Activated CD8-positive, alpha-beta T cell treated with anti-CD3 and anti-CD28 coated beads for 36 hours (primary cell): ENCODE measurements around the gene ZFR. TPM values are rescaled to one million over a fixed set of nuclear protein-coding genes. Genes with fewer than 3 reads are reported as not detected.
"Not testable (repeated sequence)": the region's sequence is repeated elsewhere in the genome, so short reads cannot be mapped to it uniquely, and the experiment has no call there.

Experiments used
- ATAC-seq: fragments of 200-7000 bp; cut with Tn5 transposase; one replicate; pipeline ENCODE4 v1.10.0; 2021; ENCODE audit warnings: mild to moderate bottlenecking, moderate library complexity
- CTCF ChIA-PET: fragments of 350-600 bp; sonication (Branson Sonifier 250); formaldehyde crosslinking; loops from one replicate; lab custom pipeline; 2021; ENCODE audit warnings: antibody characterized with exemption; lab: Charles Lee
- POLR2A ChIA-PET: fragments of 350-600 bp; sonication (Branson Sonifier 250); formaldehyde crosslinking; loops from one replicate; lab custom pipeline; 2021; ENCODE audit warnings: antibody characterized with exemption; lab: Charles Lee
- DNase-seq: peaks from one replicate; pipeline ENCODE4 v3.0.0-alpha.2; 2020
- H3K27ac Mint-ChIP-seq: one replicate; pipeline ENCODE4 v1.8.0; 2021; ENCODE audit warnings: mild to moderate bottlenecking, mixed read lengths
- H3K27me3 Mint-ChIP-seq: one replicate; pipeline ENCODE4 v1.8.0; 2021; ENCODE audit warnings: mixed read lengths
- H3K36me3 Mint-ChIP-seq: one replicate; pipeline ENCODE4 v1.8.0; 2021; ENCODE audit warnings: low read depth, mixed read lengths
- H3K4me1 Mint-ChIP-seq: one replicate; pipeline ENCODE4 v1.8.0; 2021; ENCODE audit warnings: low read depth, mixed read lengths
- H3K4me3 Mint-ChIP-seq: one replicate; pipeline ENCODE4 v1.8.0; 2021; ENCODE audit warnings: mild to moderate bottlenecking, moderate library complexity, mixed read lengths
- H3K9me3 Mint-ChIP-seq: one replicate; pipeline ENCODE4 v1.8.0; 2021; ENCODE audit warnings: mixed read lengths
- CTCF ChIP-seq: fragments of 200-600 bp; IDR thresholded peaks from one replicate; pipeline ENCODE4 v1.8.0; 2022; ENCODE audit warnings: antibody characterized with exemption, mild to moderate bottlenecking
- intact Hi-C: fragments of 100-400 bp; cut with micrococcal nuclease; formaldehyde crosslinking; loops from one replicate; pipeline ENCODE4 v1.10.0; 2022
- total RNA-seq, 2 experiments: library from RNA; stranded (reverse); gene quantifications; one replicate each; pipeline ENCODE4 v1.2.3, GENCODE V29; 2021

Gene ZFR
- total RNA-seq, 2 experiments from 2014 or later: 56.8 to 59.2 TPM

DNA sequence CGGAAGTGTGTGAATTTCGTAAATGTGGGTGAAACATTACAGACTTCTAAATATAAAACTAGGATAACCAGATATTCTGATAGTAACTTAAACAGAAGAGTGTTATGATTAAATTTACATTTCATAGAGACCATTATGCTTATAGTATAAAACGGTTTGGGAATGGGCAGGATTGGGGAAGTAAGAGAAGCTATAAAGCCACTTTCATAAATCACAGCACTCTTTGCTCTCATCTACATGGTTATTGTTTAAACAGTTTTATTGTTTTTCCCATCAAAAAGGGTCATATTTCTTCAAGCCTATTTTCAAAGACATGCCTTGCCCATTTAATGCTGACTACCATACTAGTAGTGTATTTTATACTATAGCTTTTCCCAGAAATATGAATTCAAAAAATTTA lies 9.2 kb downstream of the ZFR start:
- H3K36me3 Mint-ChIP-seq: peaks cover 18% of the 10 kb centered on the region

GRCh38 chr5:32434221-32434620 lies 10.3 kb downstream of the ZFR start:
- H3K4me1 Mint-ChIP-seq: peaks cover 60% of the 10 kb centered on the region
- no peaks in the 10 kb centered on the region for H3K9me3 Mint-ChIP-seq
- ATAC-seq: no peak
- DNase-seq: no peak
- intact Hi-C loops: no loop called here
- ChIA-PET POLR2A (interaction anchor here (0.6 to 1.0 kb wide), 2 partner anchors 11 to 149 kb away, joined by 4 to 5 read pairs; partner anchors contain the start of gene ZFR), CTCF (interaction anchor here (1.3 kb wide), 1 partner anchor 156 kb away, joined by 3 read pairs; no protein-coding TSS in a partner anchor)
- no peak overlapping the region for H3K27ac Mint-ChIP-seq
- no peaks in the 10 kb centered on the region for H3K27me3 Mint-ChIP-seq
- H3K36me3 Mint-ChIP-seq: peaks cover 27% of the 10 kb centered on the region
- TF ChIP-seq CTCF: no peak
- H3K4me3 Mint-ChIP-seq: no peak overlapping the region

More for the DNA sequence above, 9.2 kb downstream of the ZFR start:
- DNase-seq: no peak
- ChIA-PET POLR2A (interaction anchor here (0.9 kb wide), 1 partner anchor 15 kb away, joined by 3 read pairs; no protein-coding TSS in a partner anchor), CTCF (interaction anchor here (1.3 kb wide), 1 partner anchor 54 kb away, joined by 4 read pairs; no protein-coding TSS in a partner anchor)
- intact Hi-C loops: no loop called here
- no peak overlapping the region for H3K27ac Mint-ChIP-seq
- H3K4me1 Mint-ChIP-seq: peaks cover 60% of the 10 kb centered on the region
- no peak for TF ChIP-seq CTCF
- H3K9me3 Mint-ChIP-seq: no peaks in the 10 kb centered on the region
- H3K27me3 Mint-ChIP-seq: no peaks in the 10 kb centered on the region
- no peak overlapping the region for H3K4me3 Mint-ChIP-seq
- no peak for ATAC-seq

- TF ChIP-seq CTCF: no peak
- H3K36me3 Mint-ChIP-seq: peaks cover 40% of the 10 kb centered on the region
- ChIA-PET POLR2A (interaction anchor here (1.0 kb wide), 1 partner anchor 152 kb away, joined by 3 read pairs; no protein-coding TSS in a partner anchor), CTCF (interaction anchor here (0.8 kb wide), 1 partner anchor 151 kb away, joined by 3 read pairs; no protein-coding TSS in a partner anchor)
- ATAC-seq (no peak), DNase-seq (no peak)
- peaks cover 1% of the 10 kb centered on the region for H3K9me3 Mint-ChIP-seq
- no peaks in the 10 kb centered on the region for H3K27me3 Mint-ChIP-seq
- H3K27ac Mint-ChIP-seq: no peak overlapping the region
- peaks cover 59% of the 10 kb centered on the region for H3K4me1 Mint-ChIP-seq
- no peak overlapping the region for H3K4me3 Mint-ChIP-seq
- intact Hi-C loops: no loop called here
Observed at GRCh38 chr5:32432633-32433032, 11.9 kb downstream of the ZFR start.

DNA sequence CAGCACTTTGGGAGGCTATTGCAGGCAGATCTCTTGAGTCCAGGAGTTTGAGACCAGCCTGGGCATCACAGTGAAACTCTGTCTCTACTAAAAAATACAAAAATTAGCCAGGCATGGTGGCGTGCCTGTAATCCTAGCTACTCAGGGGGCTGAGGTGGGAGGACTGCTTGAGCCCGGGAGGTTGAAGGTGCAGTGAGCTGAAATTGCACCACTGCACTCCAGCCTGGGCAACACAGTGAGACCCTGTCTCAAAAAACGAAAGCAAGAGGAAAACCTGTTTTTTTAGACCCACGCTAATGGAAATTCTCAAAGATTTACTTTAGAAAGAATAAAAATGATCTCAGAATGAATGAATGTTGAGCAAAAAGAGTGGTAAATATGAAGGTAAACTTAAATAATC lies 13.7 kb downstream of the ZFR start:
- POLR2A ChIA-PET: interaction anchor here (1.5 kb wide), 1 partner anchor 11 kb away, joined by 4 read pairs; no protein-coding TSS in a partner anchor
- ATAC-seq, H3K4me3 Mint-ChIP-seq, H3K27me3 Mint-ChIP-seq, intact Hi-C loops, DNase-seq, H3K9me3 Mint-ChIP-seq: not testable (repeated sequence)
- CTCF ChIA-PET: interaction anchor here (1.5 kb wide), 1 partner anchor 159 kb away, joined by 4 read pairs; no protein-coding TSS in a partner anchor
- Mint-ChIP-seq H3K27ac (peak overlapping the region; percentile 38), H3K36me3 (peaks cover 55% of the 10 kb centered on the region), H3K4me1 (peaks cover 56% of the 10 kb centered on the region)

GRCh38 chr5:32428426-32428825 lies 16.1 kb downstream of the ZFR start:
- POLR2A ChIA-PET: interaction anchor here (1.2 kb wide), 1 partner anchor 16 kb away, joined by 3 read pairs; the partner anchor contains the start of gene ZFR
- TF ChIP-seq CTCF: no peak
- ATAC-seq (no peak), DNase-seq (no peak)
- Mint-ChIP-seq H3K4me1 (peaks cover 53% of the 10 kb centered on the region), H3K27ac (no peak overlapping the region), H3K9me3 (peaks cover 9% of the 10 kb centered on the region), H3K4me3 (no peak overlapping the region), H3K36me3 (peaks cover 63% of the 10 kb centered on the region), H3K27me3 (no peaks in the 10 kb centered on the region)
- intact Hi-C loops: no loop called here
- CTCF ChIA-PET: interaction anchor here (1.2 kb wide), 1 partner anchor 161 kb away, joined by 3 read pairs; no protein-coding TSS in a partner anchor
